Stimulated activated memory B cell treated with anti-CD40 and anti-IgM and Interleukin-4, amounts not matched to agents 10 μg/mL and 1 μg/mL and 100 μg/mL, for 72 hours (primary cell): ENCODE data around the gene PLEKHN1.

Source experiments
- ATAC-seq: fragments of 150-1000 bp; cut with Tn5 transposase; 2 replicates; pipeline ENCODE4 v1.10.0; 2021
- H3K27ac Mint-ChIP-seq: one replicate; pipeline ENCODE4 v1.8.0; 2022; ENCODE audit warnings: mild to moderate bottlenecking, mixed read lengths
- H3K27me3 Mint-ChIP-seq: one replicate; pipeline ENCODE4 v1.8.0; 2022; ENCODE audit warnings: mixed read lengths
- H3K36me3 Mint-ChIP-seq: one replicate; pipeline ENCODE4 v1.8.0; 2022; ENCODE audit warnings: mixed read lengths
- H3K4me1 Mint-ChIP-seq: one replicate; pipeline ENCODE4 v1.8.0; 2022; ENCODE audit warnings: mixed read lengths
- H3K4me3 Mint-ChIP-seq: one replicate; pipeline ENCODE4 v1.8.0; 2022; ENCODE audit warnings: mild to moderate bottlenecking, moderate library complexity, mixed read lengths
- H3K9me3 Mint-ChIP-seq: one replicate; pipeline ENCODE4 v1.8.0; 2022; ENCODE audit warnings: mixed read lengths

Gene PLEKHN1

GRCh38 chr1:936348-937264, 29.7 kb upstream of the PLEKHN1 start:
- Mint-ChIP-seq H3K4me1 (peaks cover 13% of the 10 kb centered on the region), H3K36me3 (no peaks in the 10 kb centered on the region), H3K27ac (no peak overlapping the region), H3K4me3 (no peak overlapping the region), H3K27me3 (peaks cover 73% of the 10 kb centered on the region), H3K9me3 (no peaks in the 10 kb centered on the region)
- peak; percentile 17 for ATAC-seq

- Mint-ChIP-seq H3K36me3 (no peaks in the 10 kb centered on the region), H3K27ac (no peak overlapping the region), H3K27me3 (peaks cover 68% of the 10 kb centered on the region), H3K4me3 (no peak overlapping the region), H3K9me3 (no peaks in the 10 kb centered on the region), H3K4me1 (peaks cover 11% of the 10 kb centered on the region)
- ATAC-seq, result no peak
These were observed 28.8 kb upstream of the PLEKHN1 start for GRCh38 chr1:937521-937920.

- Mint-ChIP-seq H3K9me3 (no peaks in the 10 kb centered on the region), H3K36me3 (no peaks in the 10 kb centered on the region), H3K4me3 (no peak overlapping the region), H3K4me1 (peaks cover 11% of the 10 kb centered on the region), H3K27ac (no peak overlapping the region), H3K27me3 (peaks cover 61% of the 10 kb centered on the region)
- ATAC-seq, result peak; percentile 49
These were observed 28.1 kb upstream of the PLEKHN1 start for GRCh38 chr1:938088-938683.

- H3K9me3 Mint-ChIP-seq, result no peaks in the 10 kb centered on the region
- H3K4me3 Mint-ChIP-seq, result no peak overlapping the region
- H3K36me3 Mint-ChIP-seq, result peaks cover 1% of the 10 kb centered on the region
- peaks cover 54% of the 10 kb centered on the region for H3K27me3 Mint-ChIP-seq
- no peak overlapping the region for H3K27ac Mint-ChIP-seq
- H3K4me1 Mint-ChIP-seq, result peaks cover 11% of the 10 kb centered on the region
- no peak for ATAC-seq
These were observed 27.4 kb upstream of the PLEKHN1 start for GRCh38 chr1:938711-939489.

GRCh38 chr1:939511-940106, 26.7 kb upstream of the PLEKHN1 start:
- no peak overlapping the region for H3K27ac Mint-ChIP-seq
- H3K9me3 Mint-ChIP-seq, result no peaks in the 10 kb centered on the region
- H3K4me1 Mint-ChIP-seq, result peaks cover 11% of the 10 kb centered on the region
- peaks cover 52% of the 10 kb centered on the region for H3K27me3 Mint-ChIP-seq
- H3K36me3 Mint-ChIP-seq, result peaks cover 8% of the 10 kb centered on the region
- no peak for ATAC-seq
- H3K4me3 Mint-ChIP-seq, result peak overlapping the region; percentile 0

GRCh38 chr1:940107-941014, 25.9 kb upstream of the PLEKHN1 start:
- Mint-ChIP-seq H3K4me1 (peaks cover 16% of the 10 kb centered on the region), H3K36me3 (peaks cover 16% of the 10 kb centered on the region), H3K27me3 (peaks cover 44% of the 10 kb centered on the region), H3K9me3 (no peaks in the 10 kb centered on the region), H3K4me3 (peak overlapping the region; percentile 74), H3K27ac (no peak overlapping the region)
- ATAC-seq, result no peak

GRCh38 chr1:941015-941587, 25.2 kb upstream of the PLEKHN1 start:
- H3K9me3 Mint-ChIP-seq, result no peaks in the 10 kb centered on the region
- no peak overlapping the region for H3K27ac Mint-ChIP-seq
- H3K4me1 Mint-ChIP-seq, result peaks cover 21% of the 10 kb centered on the region
- ATAC-seq, result no peak
- peak overlapping the region; percentile 74 for H3K4me3 Mint-ChIP-seq
- peaks cover 23% of the 10 kb centered on the region for H3K36me3 Mint-ChIP-seq
- H3K27me3 Mint-ChIP-seq, result peaks cover 38% of the 10 kb centered on the region

GRCh38 chr1:941588-942383, 24.5 kb upstream of the PLEKHN1 start:
- Mint-ChIP-seq H3K36me3 (peaks cover 30% of the 10 kb centered on the region), H3K27ac (no peak overlapping the region), H3K27me3 (peaks cover 38% of the 10 kb centered on the region), H3K4me1 (peaks cover 21% of the 10 kb centered on the region), H3K9me3 (no peaks in the 10 kb centered on the region), H3K4me3 (peak overlapping the region; percentile 74)
- ATAC-seq, result no peak

DNA sequence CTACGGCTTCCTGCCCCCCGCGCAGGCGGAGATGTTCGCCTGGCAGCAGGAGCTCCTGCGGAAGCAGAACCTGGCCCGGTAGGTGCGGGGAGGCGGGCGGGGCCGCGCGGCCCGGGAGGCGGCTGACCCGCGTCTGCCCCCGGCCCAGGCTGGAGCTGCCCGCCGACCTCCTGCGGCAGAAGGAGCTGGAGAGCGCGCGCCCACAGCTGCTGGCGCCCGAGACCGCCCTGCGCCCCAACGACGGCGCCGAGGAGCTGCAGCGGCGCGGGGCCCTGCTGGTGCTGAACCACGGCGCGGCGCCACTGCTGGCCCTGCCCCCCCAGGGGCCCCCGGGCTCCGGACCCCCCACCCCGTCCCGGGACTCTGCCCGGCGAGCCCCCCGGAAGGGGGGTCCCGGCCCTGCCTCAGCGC, 23.9 kb upstream of the PLEKHN1 start:
- no peak overlapping the region for H3K4me3 Mint-ChIP-seq
- peaks cover 21% of the 10 kb centered on the region for H3K4me1 Mint-ChIP-seq
- H3K9me3 Mint-ChIP-seq, result no peaks in the 10 kb centered on the region
- peaks cover 36% of the 10 kb centered on the region for H3K36me3 Mint-ChIP-seq
- ATAC-seq, result peak; percentile 16
- peaks cover 38% of the 10 kb centered on the region for H3K27me3 Mint-ChIP-seq
- no peak overlapping the region for H3K27ac Mint-ChIP-seq

GRCh38 chr1:942864-943533, 23.3 kb upstream of the PLEKHN1 start:
- Mint-ChIP-seq H3K4me3 (no peak overlapping the region), H3K36me3 (peaks cover 42% of the 10 kb centered on the region)
- no peak for ATAC-seq

DNA sequence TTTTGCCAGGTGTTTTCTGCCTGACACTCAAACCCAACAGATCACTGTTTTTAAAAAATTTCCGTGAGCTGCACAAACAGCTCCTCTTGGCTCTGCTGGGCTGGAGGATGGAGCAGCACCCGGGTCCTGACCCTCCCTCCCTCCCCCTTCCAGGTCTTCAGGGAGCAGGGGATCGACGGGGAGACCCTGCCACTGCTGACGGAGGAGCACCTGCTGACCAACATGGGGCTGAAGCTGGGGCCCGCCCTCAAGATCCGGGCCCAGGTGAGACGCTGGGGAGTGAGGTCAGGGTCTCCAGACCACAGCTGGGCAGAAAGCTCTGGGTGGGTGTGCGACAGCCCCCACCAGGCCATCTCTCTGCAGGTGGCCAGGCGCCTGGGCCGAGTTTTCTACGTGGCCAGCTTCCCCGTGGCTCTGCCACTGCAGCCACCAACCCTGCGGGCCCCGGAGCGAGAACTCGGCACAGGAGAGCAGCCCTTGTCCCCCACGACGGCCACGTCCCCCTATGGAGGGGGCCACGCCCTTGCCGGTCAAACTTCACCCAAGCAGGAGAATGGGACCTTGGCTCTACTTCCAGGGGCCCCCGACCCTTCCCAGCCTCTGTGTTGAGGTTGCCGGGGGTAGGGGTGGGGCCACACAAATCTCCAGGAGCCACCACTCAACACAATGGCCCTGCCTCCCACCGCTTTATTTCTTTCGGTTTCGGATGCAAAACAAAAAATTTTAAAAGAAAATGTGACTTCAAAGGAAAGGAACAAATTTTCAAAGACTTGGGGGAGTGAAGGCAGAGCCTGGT, 22.5 kb upstream of the PLEKHN1 start:
- Mint-ChIP-seq H3K27me3 (peaks cover 24% of the 10 kb centered on the region), H3K27ac (no peak overlapping the region), H3K4me3 (no peak overlapping the region), H3K36me3 (peaks cover 50% of the 10 kb centered on the region), H3K9me3 (no peaks in the 10 kb centered on the region), H3K4me1 (peaks cover 21% of the 10 kb centered on the region)
- no peak for ATAC-seq

More at GRCh38 chr1:942864-943533, 23.3 kb upstream of the PLEKHN1 start:
- no peaks in the 10 kb centered on the region for H3K9me3 Mint-ChIP-seq
- H3K27ac Mint-ChIP-seq, result no peak overlapping the region
- peaks cover 21% of the 10 kb centered on the region for H3K4me1 Mint-ChIP-seq
- peaks cover 32% of the 10 kb centered on the region for H3K27me3 Mint-ChIP-seq
